CD14-positive monocyte (primary cell): ENCODE measurements around the gene SLC25A48. TPM values are rescaled to one million over a fixed set of nuclear protein-coding genes. Genes with fewer than 3 reads are reported as not detected.

Source experiments
- DNase-seq, 3 donors: peaks; one replicate each; pipeline ENCODE4 v3.0.0-alpha.2; 2011 to 2022
- H2AFZ ChIP-seq: 2 replicates; pipeline ENCODE4 v1.6.0; 2012; ENCODE audit warnings: mild to moderate bottlenecking, low read depth, low read length, inconsistent platforms; ENCODE audit not compliant: insufficient read depth, poor library complexity, severe bottlenecking
- H3K27ac ChIP-seq, 2 donors: 1 replicate in 1 of 2; 2 replicates in 1 of 2; pipeline ENCODE4 v1.5.1; 2012 to 2013; ENCODE audit warnings: low read length in 2 of 2, control low read depth in 1 of 2, inconsistent platforms in 1 of 2, low read depth in 1 of 2, mild to moderate bottlenecking in 1 of 2
- H3K27me3 ChIP-seq, 2 donors: one replicate each; pipeline versions ENCODE4 v1.6.0 to v1.6.1; 2011 to 2013; ENCODE audit warnings: low read length in 2 of 2; ENCODE audit not compliant: control insufficient read depth in 2 of 2, insufficient read depth in 2 of 2
- H3K36me3 ChIP-seq, 2 donors: replicated peaks in 1 of 2; 1 replicate in 1 of 2; 2 replicates in 1 of 2; pipeline versions ENCODE4 v1.5.1 to v1.6.1; 2012 to 2013; ENCODE audit warnings: low read length in 2 of 2, control low read depth in 1 of 2, inconsistent platforms in 1 of 2, mild to moderate bottlenecking in 1 of 2; ENCODE audit not compliant: insufficient read depth in 2 of 2, control insufficient read depth in 1 of 2
- H3K4me1 ChIP-seq, 2 donors: 1 replicate in 1 of 2; 2 replicates in 1 of 2; pipeline versions ENCODE4 v1.5.1 to v1.6.1; 2012 to 2013; ENCODE audit warnings: low read length in 2 of 2, control low read depth in 1 of 2, inconsistent platforms in 1 of 2, mild to moderate bottlenecking in 1 of 2, moderate library complexity in 1 of 2; ENCODE audit not compliant: insufficient read depth in 2 of 2, control insufficient read depth in 1 of 2
- H3K4me2 ChIP-seq: replicated peaks from 2 replicates; pipeline ENCODE3; 2012; ENCODE audit warnings: low read length, moderate library complexity, mild to moderate bottlenecking; ENCODE audit not compliant: poor library complexity, severe bottlenecking; ENCODE audit errors: extremely low read depth
- H3K4me3 ChIP-seq, 3 experiments: fragments of 200-600 bp in 1 of 3; sonication (generic) in 1 of 3; replicated peaks in 1 of 3; 1 replicate in 2 of 3; 2 replicates in 1 of 3; pipeline ENCODE4 v1.5.1; 2011 to 2013; ENCODE audit warnings: low read length in 3 of 3, mild to moderate bottlenecking in 3 of 3, control low read depth in 2 of 3, low read depth in 2 of 3, inconsistent platforms in 1 of 3, moderate library complexity in 1 of 3
- H3K79me2 ChIP-seq: 2 replicates; pipeline ENCODE4 v1.6.0; 2012; ENCODE audit warnings: mild to moderate bottlenecking, control low read depth, inconsistent platforms, low read length, moderate library complexity; ENCODE audit not compliant: insufficient read depth
- H3K9ac ChIP-seq: 2 replicates; pipeline ENCODE4 v1.6.0; 2017; ENCODE audit warnings: low read length, mild to moderate bottlenecking; ENCODE audit not compliant: insufficient read depth, poor library complexity, severe bottlenecking
- H3K9me3 ChIP-seq, 2 donors: replicated peaks in 1 of 2; 1 replicate in 1 of 2; 2 replicates in 1 of 2; pipeline versions ENCODE4 v1.5.1 to v1.6.1; 2012 to 2013; ENCODE audit warnings: low read length in 2 of 2, control low read depth in 1 of 2; ENCODE audit not compliant: control insufficient read depth in 1 of 2, insufficient read depth in 1 of 2
- H4K20me1 ChIP-seq: 2 replicates; pipeline ENCODE4 v1.6.0; 2012; ENCODE audit warnings: mild to moderate bottlenecking, low read length, control low read depth, moderate library complexity; ENCODE audit not compliant: insufficient read depth
- H3K27ac Mint-ChIP-seq, 7 donors: one replicate each; pipeline ENCODE4 v1.8.0; 2020; ENCODE audit warnings: mild to moderate bottlenecking in 7 of 7, mixed read lengths in 7 of 7, moderate library complexity in 6 of 7, inconsistent platforms in 2 of 7
- H3K27me3 Mint-ChIP-seq, 3 donors: one replicate each; pipeline ENCODE4 v1.8.0; 2021 to 2022; ENCODE audit warnings: low read depth in 3 of 3, mild to moderate bottlenecking in 3 of 3, mixed read lengths in 3 of 3, moderate library complexity in 3 of 3, inconsistent platforms in 1 of 3
- H3K36me3 Mint-ChIP-seq, 2 donors: one replicate each; pipeline ENCODE4 v1.8.0; 2020; ENCODE audit warnings: mixed read lengths in 2 of 2, inconsistent platforms in 1 of 2, mild to moderate bottlenecking in 1 of 2
- H3K4me1 Mint-ChIP-seq: one replicate; pipeline ENCODE4 v1.8.0; 2020; ENCODE audit warnings: mild to moderate bottlenecking, mixed read lengths
- H3K4me3 Mint-ChIP-seq, 2 donors: one replicate each; pipeline ENCODE4 v1.8.0; 2020; ENCODE audit warnings: mild to moderate bottlenecking in 2 of 2, mixed read lengths in 2 of 2, moderate library complexity in 1 of 2
- H3K9me3 Mint-ChIP-seq, 7 donors: one replicate each; pipeline ENCODE4 v1.8.0; 2020 to 2022; ENCODE audit warnings: mixed read lengths in 7 of 7, mild to moderate bottlenecking in 6 of 7, moderate library complexity in 6 of 7, inconsistent platforms in 2 of 7
- WGBS: methylation state at CpG from one replicate; pipeline ENCODE4 v1.1.5; 2013; ENCODE audit warnings: missing lambda C conversion rate; ENCODE audit not compliant: insufficient coverage; 5-methylcytosine and 5-hydroxymethylcytosine counted together
- intact Hi-C, 2 donors: fragments of 100-400 bp; cut with micrococcal nuclease; formaldehyde crosslinking; loops; one replicate each; pipeline versions ENCODE4 v1.15.0 to v1.15.1; 2023
- polyA plus RNA-seq, 3 donors: library from polyadenylated mRNA; depleted of rRNA in 1 of 3; unstranded in 2 of 3; stranded (reverse) in 1 of 3; fragments of 300-500 nt in 2 of 3; fragments of >200 nt in 1 of 3; fragmentation: Illumina TruSeq in 2 of 3; gene quantifications; 1 replicate in 2 of 3; 2 replicates in 1 of 3; pipeline ENCODE4 v1.2.3, GENCODE V29; 2012 to 2021
- TF ChIP-seq, protein P1 (sequence below): fragments of 200-600 bp; IDR thresholded peaks from one replicate; pipeline ENCODE4 v1.8.0; 2022; ENCODE audit warnings: antibody characterized with exemption, mild to moderate bottlenecking

The SLC25A48 gene
- polyA plus RNA-seq, 3 donors: not detected

DNA sequence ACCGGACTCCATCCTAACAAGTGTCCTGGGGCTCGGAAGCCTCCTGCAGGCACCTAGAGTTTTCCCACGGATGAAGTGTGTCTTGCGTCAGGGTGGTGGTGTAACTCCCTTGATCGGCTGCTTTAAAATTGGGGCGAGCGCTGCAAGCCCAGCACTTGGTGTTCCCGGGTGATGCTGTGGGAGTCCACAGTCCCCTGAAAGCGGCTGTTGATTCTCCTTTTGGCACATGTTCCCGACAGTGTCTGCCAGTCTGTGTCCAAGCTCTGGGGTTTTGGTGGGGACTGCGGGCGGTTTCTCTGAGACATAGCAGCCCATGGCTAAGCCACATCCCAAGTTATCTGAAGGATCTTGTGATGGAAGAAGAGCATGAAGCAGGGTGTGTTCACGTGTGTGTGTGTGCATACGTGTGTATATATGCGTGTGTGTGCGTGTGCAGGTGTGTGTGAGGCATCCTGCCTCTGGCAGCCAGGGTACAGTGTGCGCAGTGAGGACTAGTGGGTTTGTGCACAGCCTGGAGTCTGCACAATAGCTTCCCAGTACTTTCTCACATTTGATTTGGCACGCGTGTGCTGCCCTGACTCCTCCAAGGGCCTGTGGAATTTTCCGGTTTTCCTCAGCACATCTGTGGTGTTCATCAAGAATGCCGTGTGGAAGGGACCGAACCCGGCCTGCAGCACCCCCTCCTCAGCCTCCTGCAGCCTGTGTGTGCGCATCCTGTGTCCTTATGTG is 16.9 kb downstream of the SLC25A48 start:
- H3K27ac ChIP-seq: no peak overlapping the region
- H3K4me1 ChIP-seq: no peaks in the 10 kb centered on the region
- Mint-ChIP-seq H3K36me3 (no peaks in the 10 kb centered on the region), H3K27ac (no peak overlapping the region), H3K4me3 (no peak overlapping the region), H3K27me3 (peaks cover 6 to 11% (median 7%) of the 10 kb centered on the region in 3 donors), H3K9me3 (peaks cover 0 to 3% (median 3%) of the 10 kb centered on the region in 7 donors), H3K4me1 (no peaks in the 10 kb centered on the region)
- no peak overlapping the region for H2AFZ ChIP-seq
- intact Hi-C loops: no loop called here
- no peak overlapping the region for H3K4me2 ChIP-seq
- no peak for DNase-seq
- TF ChIP-seq, protein P1, sequence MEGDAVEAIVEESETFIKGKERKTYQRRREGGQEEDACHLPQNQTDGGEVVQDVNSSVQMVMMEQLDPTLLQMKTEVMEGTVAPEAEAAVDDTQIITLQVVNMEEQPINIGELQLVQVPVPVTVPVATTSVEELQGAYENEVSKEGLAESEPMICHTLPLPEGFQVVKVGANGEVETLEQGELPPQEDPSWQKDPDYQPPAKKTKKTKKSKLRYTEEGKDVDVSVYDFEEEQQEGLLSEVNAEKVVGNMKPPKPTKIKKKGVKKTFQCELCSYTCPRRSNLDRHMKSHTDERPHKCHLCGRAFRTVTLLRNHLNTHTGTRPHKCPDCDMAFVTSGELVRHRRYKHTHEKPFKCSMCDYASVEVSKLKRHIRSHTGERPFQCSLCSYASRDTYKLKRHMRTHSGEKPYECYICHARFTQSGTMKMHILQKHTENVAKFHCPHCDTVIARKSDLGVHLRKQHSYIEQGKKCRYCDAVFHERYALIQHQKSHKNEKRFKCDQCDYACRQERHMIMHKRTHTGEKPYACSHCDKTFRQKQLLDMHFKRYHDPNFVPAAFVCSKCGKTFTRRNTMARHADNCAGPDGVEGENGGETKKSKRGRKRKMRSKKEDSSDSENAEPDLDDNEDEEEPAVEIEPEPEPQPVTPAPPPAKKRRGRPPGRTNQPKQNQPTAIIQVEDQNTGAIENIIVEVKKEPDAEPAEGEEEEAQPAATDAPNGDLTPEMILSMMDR: no peak
- WGBS: 91% methylated on average over 19 of the region's 24 CpGs
- no peak overlapping the region for H3K4me3 ChIP-seq
- H3K9ac ChIP-seq: no peak overlapping the region
- H3K36me3 ChIP-seq: no peaks in the 10 kb centered on the region
- no peaks in the 10 kb centered on the region for H4K20me1 ChIP-seq
- no peaks in the 10 kb centered on the region for H3K9me3 ChIP-seq
- H3K27me3 ChIP-seq: no peaks in the 10 kb centered on the region
- H3K79me2 ChIP-seq: no peaks in the 10 kb centered on the region

DNA sequence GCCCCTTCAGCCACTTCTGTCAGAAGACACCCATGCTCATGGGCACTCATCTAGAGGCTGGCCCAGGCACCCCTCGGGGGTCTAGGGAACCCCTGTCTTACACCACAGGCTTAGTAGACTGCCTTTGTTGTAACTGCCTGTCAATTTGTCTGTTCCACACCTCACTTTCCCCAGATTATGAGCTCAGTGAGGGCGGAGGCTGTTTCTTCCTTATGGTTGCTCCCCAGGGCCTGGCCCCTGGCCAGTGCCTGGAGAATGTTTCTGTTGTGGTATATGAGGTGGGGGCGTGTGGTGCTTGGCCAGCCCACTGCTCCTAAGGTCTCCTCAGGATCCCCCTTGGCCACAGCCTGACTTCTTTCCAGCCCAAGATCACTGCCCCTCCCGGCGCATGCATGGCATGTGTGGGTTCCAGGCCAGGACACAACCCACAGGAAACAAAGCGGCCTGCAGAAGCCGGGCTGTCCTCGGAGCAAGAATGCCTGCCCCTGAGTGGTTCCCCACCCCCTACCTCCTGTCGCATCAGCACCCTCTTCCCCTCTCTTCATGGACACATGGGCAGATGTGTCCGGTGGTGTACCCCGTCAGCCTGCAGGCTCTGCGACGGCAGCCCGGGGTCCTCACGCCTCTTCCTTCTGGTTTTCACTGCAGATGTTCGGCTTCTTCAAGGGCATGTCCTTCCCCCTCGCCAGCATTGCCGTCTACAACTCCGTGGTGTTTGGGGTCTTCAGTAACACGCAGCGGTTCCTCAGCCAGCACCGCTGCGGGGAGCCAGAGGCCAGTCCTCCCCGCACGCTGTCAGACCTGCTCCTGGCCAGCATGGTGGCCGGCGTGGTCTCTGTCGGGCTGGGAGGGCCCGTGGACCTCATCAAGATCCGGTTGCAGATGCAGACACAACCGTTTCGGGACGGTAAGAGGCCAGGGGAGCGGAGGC is 17.7 kb downstream of the SLC25A48 start:
- no peak for DNase-seq
- H3K9me3 ChIP-seq: no peaks in the 10 kb centered on the region
- no peak overlapping the region for H2AFZ ChIP-seq
- no peaks in the 10 kb centered on the region for H4K20me1 ChIP-seq
- no peaks in the 10 kb centered on the region for H3K36me3 ChIP-seq
- H3K4me2 ChIP-seq: no peak overlapping the region
- TF ChIP-seq, protein P1: no peak
- Mint-ChIP-seq H3K4me1 (no peaks in the 10 kb centered on the region), H3K9me3 (peaks cover 0 to 7% (median 3%) of the 10 kb centered on the region in 7 donors), H3K27ac (no peak overlapping the region), H3K27me3 (peaks cover 7 to 12% (median 11%) of the 10 kb centered on the region in 3 donors), H3K36me3 (no peaks in the 10 kb centered on the region), H3K4me3 (no peak overlapping the region)
- H3K27ac ChIP-seq: no peak overlapping the region
- H3K4me3 ChIP-seq: no peak overlapping the region
- intact Hi-C loops: no loop called here
- 90% methylated on average over 32 of the region's 34 CpGs for WGBS
- no peaks in the 10 kb centered on the region for H3K79me2 ChIP-seq
- no peaks in the 10 kb centered on the region for H3K4me1 ChIP-seq
- H3K9ac ChIP-seq: no peak overlapping the region
- H3K27me3 ChIP-seq: no peaks in the 10 kb centered on the region
